H1 (cell line): ENCODE data around the gene SHMT2. TPM values are rescaled to one million over a fixed set of nuclear protein-coding genes. Genes with fewer than 3 reads are reported as not detected.

ENCODE experiments used
- BACH1 ChIP-seq: IDR thresholded peaks from 2 replicates; pipeline ENCODE4 v1.6.1; 2012; ENCODE audit warnings: low read length, improper control_type of control experiment
- CEBPB ChIP-seq: IDR thresholded peaks from 2 replicates; pipeline ENCODE4 v1.6.1; 2012; ENCODE audit warnings: low read depth, low read length
- CREB1 ChIP-seq: IDR thresholded peaks from 2 replicates; pipeline ENCODE4 v1.6.1; 2012; ENCODE audit warnings: inconsistent platforms
- FOSL1 ChIP-seq: IDR thresholded peaks from 2 replicates; pipeline ENCODE4 v1.6.1; 2011; ENCODE audit warnings: mild to moderate bottlenecking, low read depth, low read length, moderate library complexity; ENCODE audit not compliant: insufficient read depth
- GTF2F1 ChIP-seq: IDR thresholded peaks from 2 replicates; pipeline ENCODE4 v1.6.1; 2012; ENCODE audit warnings: low read depth, low read length, improper control_type of control experiment, borderline replicate concordance
- KDM1A ChIP-seq: fragments of 200-600, 300-600 bp; sonication (generic); IDR thresholded peaks from 2 replicates; pipeline ENCODE4 v1.7.1; 2016; ENCODE audit warnings: mild to moderate bottlenecking, low read length, borderline replicate concordance
- NANOG ChIP-seq: IDR thresholded peaks from 2 replicates; pipeline ENCODE4 v1.6.1; 2011; ENCODE audit warnings: low read length, low read depth, mild to moderate bottlenecking, inconsistent platforms; ENCODE audit not compliant: insufficient read depth, poor library complexity, severe bottlenecking
- POLR2A ChIP-seq, 2 experiments: IDR thresholded peaks; 1 replicate in 1 of 2; 2 replicates in 1 of 2; pipeline ENCODE4 v1.6.1; 2011; ENCODE audit warnings: low read depth in 2 of 2, low read length in 2 of 2, mild to moderate bottlenecking in 2 of 2; ENCODE audit errors: control extremely low read depth in 1 of 2
- POU5F1 ChIP-seq: IDR thresholded peaks from 2 replicates; pipeline ENCODE4 v1.6.1; 2011; ENCODE audit warnings: low read depth, mild to moderate bottlenecking, low read length, moderate library complexity
- RAD21 ChIP-seq, 2 experiments: IDR thresholded peaks in 1 of 2; conservative IDR thresholded peaks in 1 of 2; 2 replicates each; pipeline ENCODE4 v1.6.1; 2011; ENCODE audit warnings: low read depth in 2 of 2, low read length in 2 of 2, improper control_type of control experiment in 1 of 2, inconsistent platforms in 1 of 2, mild to moderate bottlenecking in 1 of 2, moderate library complexity in 1 of 2
- RFX5 ChIP-seq: IDR thresholded peaks from 2 replicates; pipeline ENCODE4 v1.6.1; 2011; ENCODE audit warnings: low read depth, low read length, improper control_type of control experiment, borderline replicate concordance
- RNF2 ChIP-seq: fragments of 200-900, 300-1000 bp; sonication (generic); IDR thresholded peaks from 2 replicates; pipeline ENCODE4 v1.7.1; 2016; ENCODE audit warnings: borderline replicate concordance, low read depth, mild to moderate bottlenecking, antibody characterized with exemption, low read length; ENCODE audit not compliant: poor library complexity, severe bottlenecking; ENCODE audit errors: missing control alignments
- SIN3A ChIP-seq, 2 experiments: IDR thresholded peaks in 1 of 2; conservative IDR thresholded peaks in 1 of 2; 2 replicates each; pipeline ENCODE4 v1.6.1; 2011 to 2012; ENCODE audit warnings: low read length in 2 of 2, improper control_type of control experiment in 1 of 2, low read depth in 1 of 2, mild to moderate bottlenecking in 1 of 2
- SP2 ChIP-seq: IDR thresholded peaks from 2 replicates; pipeline ENCODE4 v1.6.1; 2012; ENCODE audit warnings: mild to moderate bottlenecking, low read length, inconsistent platforms
- TAF1 ChIP-seq: IDR thresholded peaks from 2 replicates; pipeline ENCODE4 v1.6.1; 2011; ENCODE audit warnings: mild to moderate bottlenecking, low read depth, low read length
- TBP ChIP-seq: IDR thresholded peaks from 2 replicates; pipeline ENCODE4 v1.6.1; 2011; ENCODE audit warnings: low read depth, low read length, improper control_type of control experiment
- TEAD4 ChIP-seq: IDR thresholded peaks from 2 replicates; pipeline ENCODE4 v1.6.1; 2012; ENCODE audit warnings: low read depth, low read length, inconsistent platforms, mixed read lengths
- YY1 ChIP-seq: IDR thresholded peaks from 2 replicates; pipeline ENCODE4 v1.6.1; 2011; ENCODE audit warnings: low read depth, mild to moderate bottlenecking, low read length
- ZNF274 ChIP-seq: IDR thresholded peaks from 2 replicates; pipeline ENCODE4 v1.7.0; 2012; ENCODE audit warnings: low read length, borderline replicate concordance; ENCODE audit errors: extremely low read depth
- polyA plus RNA-seq, 7 experiments: library from polyadenylated mRNA; depleted of rRNA in 3 of 7; stranded (reverse) in 5 of 7; unstranded in 2 of 7; fragments of >200 nt in 5 of 7; fragments of 200-250 nt in 2 of 7; gene quantifications; 1 replicate in 5 of 7; 2 replicates in 1 of 7; 4 replicates in 1 of 7; pipeline versions ENCODE4 v1.2.1 to v1.2.3, GENCODE V29; 2011 to 2013; ENCODE audit warnings: missing spikeins in 2 of 7, mixed read lengths in 2 of 7
- total RNA-seq: library from RNA; stranded (reverse); fragmentation: NEBNext Ultra II Directional; extraction: Animal tissue kit (Norgen Biotek cat#: 25700); gene quantifications from 2 replicates; pipeline ENCODE4 v1.2.1, GENCODE V29; 2021
- TF ChIP-seq, protein P1 (sequence below): IDR thresholded peaks from 2 replicates; pipeline ENCODE4 v1.6.1; 2012; ENCODE audit warnings: inconsistent platforms
- TF ChIP-seq, protein P2 (sequence below), 3 experiments: IDR thresholded peaks; 1 replicate in 2 of 3; 2 replicates in 1 of 3; pipeline versions ENCODE4 v1.5.1 to v1.6.1; 2011; ENCODE audit warnings: low read length in 3 of 3, mild to moderate bottlenecking in 3 of 3, inconsistent platforms in 2 of 3, low read depth in 1 of 3, moderate library complexity in 1 of 3; ENCODE audit not compliant: insufficient read depth in 1 of 3; ENCODE audit errors: control extremely low read depth in 1 of 3

Gene SHMT2
- total and polyA plus RNA-seq, 2 of the 8 experiments (the other 6 are each of a cell fraction or from before 2014, with no cell fraction given): 274 to 520 TPM

DNA sequence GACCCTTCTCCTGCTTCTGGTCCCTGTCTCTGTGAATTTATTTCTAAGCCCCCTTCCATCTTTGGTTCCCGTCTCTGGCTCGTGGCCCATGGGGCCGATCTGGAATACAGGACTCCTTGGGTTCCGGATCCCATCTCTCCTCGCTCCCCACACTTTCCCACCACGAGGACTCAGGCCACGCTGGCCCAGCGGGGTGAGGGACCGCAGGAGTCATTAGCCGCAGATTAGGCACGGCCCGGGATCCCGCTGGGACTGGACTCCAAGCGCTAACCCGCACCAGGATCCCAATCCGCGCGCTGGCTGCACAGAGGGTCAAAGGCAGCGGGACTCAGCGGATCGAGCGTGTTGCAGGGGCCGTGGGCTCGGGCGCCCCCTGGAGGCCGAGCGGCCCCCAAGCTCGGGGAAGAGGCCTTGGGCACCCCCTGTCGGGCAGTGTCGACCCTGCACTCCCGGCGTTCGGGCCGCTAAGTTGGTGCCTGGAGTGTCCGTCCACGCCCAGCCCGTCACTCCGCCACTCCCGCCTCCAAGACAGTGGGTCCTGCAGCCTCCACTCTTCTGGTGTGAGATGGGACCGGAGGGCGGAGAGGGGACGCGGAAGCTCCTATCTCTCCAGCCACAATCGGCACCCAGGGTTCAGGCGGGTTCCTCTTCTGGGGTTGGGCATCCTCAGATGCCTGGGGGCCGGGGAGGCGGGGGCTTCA lies 9.5 kb downstream of the SHMT2 start (continued):
- TF ChIP-seq FOSL1 (no peak), SIN3A (conservative IDR thresholded peaks at IDR 0.05 in 1 of 2, IDR thresholded peaks at IDR 0.05 in 1 of 2; ENCODE audit: low read depth in 1 of 2, low read length in 2 of 2) (peak in 1 of 2 experiments; percentile 55; a peak in 1 of 4 replicates), RNF2 (no peak), RFX5 (no peak), TBP (peak; percentile 77), NANOG (peak; percentile 2), ZNF274 (no peak), CREB1 (peak; percentile 58), BACH1 (no peak; the same call in 1 of the 2 replicates), TEAD4 (no peak), KDM1A (peak; percentile 61; the same call in 1 of the 2 replicates), CEBPB (no peak; the same call in 1 of the 2 replicates), SP2 (no peak), YY1 (peak; percentile 75; the same call in 1 of the 2 replicates), RAD21 (IDR thresholded peaks at IDR 0.05 in 1 of 2, conservative IDR thresholded peaks at IDR 0.05 in 1 of 2; ENCODE audit: low read depth in 2 of 2, low read length in 2 of 2) (peak; percentile 85 to 91), GTF2F1 (no peak), POU5F1 (no peak), POLR2A (IDR thresholded peaks at IDR 0.05; ENCODE audit: control extremely low read depth in 1 of 2, low read depth in 2 of 2, low read length in 2 of 2) (peak in 1 of 2 experiments; percentile 24; a peak in 1 of 3 replicates), TAF1 (peak; percentile 41; the same call in 1 of the 2 replicates)
- TF ChIP-seq, protein P1, sequence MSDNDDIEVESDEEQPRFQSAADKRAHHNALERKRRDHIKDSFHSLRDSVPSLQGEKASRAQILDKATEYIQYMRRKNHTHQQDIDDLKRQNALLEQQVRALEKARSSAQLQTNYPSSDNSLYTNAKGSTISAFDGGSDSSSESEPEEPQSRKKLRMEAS: peak; percentile 75
- TF ChIP-seq, protein P2, sequence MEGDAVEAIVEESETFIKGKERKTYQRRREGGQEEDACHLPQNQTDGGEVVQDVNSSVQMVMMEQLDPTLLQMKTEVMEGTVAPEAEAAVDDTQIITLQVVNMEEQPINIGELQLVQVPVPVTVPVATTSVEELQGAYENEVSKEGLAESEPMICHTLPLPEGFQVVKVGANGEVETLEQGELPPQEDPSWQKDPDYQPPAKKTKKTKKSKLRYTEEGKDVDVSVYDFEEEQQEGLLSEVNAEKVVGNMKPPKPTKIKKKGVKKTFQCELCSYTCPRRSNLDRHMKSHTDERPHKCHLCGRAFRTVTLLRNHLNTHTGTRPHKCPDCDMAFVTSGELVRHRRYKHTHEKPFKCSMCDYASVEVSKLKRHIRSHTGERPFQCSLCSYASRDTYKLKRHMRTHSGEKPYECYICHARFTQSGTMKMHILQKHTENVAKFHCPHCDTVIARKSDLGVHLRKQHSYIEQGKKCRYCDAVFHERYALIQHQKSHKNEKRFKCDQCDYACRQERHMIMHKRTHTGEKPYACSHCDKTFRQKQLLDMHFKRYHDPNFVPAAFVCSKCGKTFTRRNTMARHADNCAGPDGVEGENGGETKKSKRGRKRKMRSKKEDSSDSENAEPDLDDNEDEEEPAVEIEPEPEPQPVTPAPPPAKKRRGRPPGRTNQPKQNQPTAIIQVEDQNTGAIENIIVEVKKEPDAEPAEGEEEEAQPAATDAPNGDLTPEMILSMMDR (IDR thresholded peaks at IDR 0.05; ENCODE audit: control extremely low read depth in 1 of 3, insufficient read depth in 1 of 3, low read depth in 1 of 3, low read length in 3 of 3): peak in 2 of 3 experiments; percentile 100; a peak in 3 of 4 replicates
